Urinary bladder (tissue), 4 donors: ENCODE measurements around the gene GOLPH3L. TPM values are rescaled to one million over a fixed set of nuclear protein-coding genes. Genes with fewer than 3 reads are reported as not detected.

Experiments used
- DNase-seq: peaks from one replicate; pipeline ENCODE4 v3.0.0-alpha.2; 2015; ENCODE audit errors: extremely low spot score
- H3K27ac ChIP-seq: one replicate; pipeline ENCODE4 v1.5.1; 2013; ENCODE audit warnings: low read depth, mild to moderate bottlenecking, moderate library complexity
- H3K36me3 ChIP-seq: one replicate; pipeline ENCODE4 v1.6.1; 2013; ENCODE audit warnings: mild to moderate bottlenecking, moderate library complexity; ENCODE audit not compliant: insufficient read depth
- H3K4me1 ChIP-seq: one replicate; pipeline ENCODE4 v1.6.1; 2013; ENCODE audit warnings: mild to moderate bottlenecking, moderate library complexity; ENCODE audit not compliant: insufficient read depth
- H3K4me3 ChIP-seq: one replicate; pipeline ENCODE4 v1.5.1; 2013; ENCODE audit warnings: low read depth, low read length
- WGBS: extraction: QIAGEN DNeasy Blood & Tissue Kit; methylation state at CpG from one replicate; pipeline ENCODE4 v1.1.7; 2013; 5-methylcytosine and 5-hydroxymethylcytosine counted together
- polyA plus RNA-seq: library from polyadenylated mRNA; stranded (reverse); fragments of 200-250 nt; gene quantifications from one replicate; pipeline ENCODE4 v1.2.3, GENCODE V29; 2013
- small RNA-seq: library from RNA; depleted of rRNA; stranded (forward); fragments of <200 nt; gene quantifications from one replicate; pipeline ENCODE3, GENCODE V24; 2014
- total RNA-seq: library from RNA; depleted of rRNA; stranded (reverse); fragments of >200 nt; gene quantifications from one replicate; pipeline ENCODE4 v1.2.3, GENCODE V29; 2014
- donor health status: healthy with polysubstance abuse.
- donor health status: healthy.

The GOLPH3L gene
- total and polyA plus RNA-seq, 2 donors = 21.5 to 24.5 TPM

GRCh38 chr1:150596976-150597375 lies 100.0 kb downstream of the GOLPH3L start:
- no peaks in the 10 kb centered on the region for H3K4me1 ChIP-seq
- no peak for DNase-seq
- H3K27ac ChIP-seq = no peak overlapping the region
- 73% methylated on average over 3 of the region's 3 CpGs for WGBS
- no peak overlapping the region for H3K4me3 ChIP-seq
- H3K36me3 ChIP-seq = no peaks in the 10 kb centered on the region

Small RNAs within 50 kb of the gene (small RNA-seq; reads per million reads assigned to genes)
- gene RF00015 = not detected
- gene RF00561 = not detected
- not detected for gene RNU6-1042P

Other genes with a start within 250 kb of the GOLPH3L start
- 18.0 TPM for gene TARS2, start 209.7 kb downstream of the GOLPH3L start, total RNA-seq
- gene TARS2, start 209.7 kb downstream of the GOLPH3L start, polyA plus RNA-seq = 15.8 TPM
- 8.7 TPM for gene ECM1, start 189.0 kb downstream of the GOLPH3L start, total RNA-seq
- 40.8 TPM for gene ECM1, start 189.0 kb downstream of the GOLPH3L start, polyA plus RNA-seq
- not detected for gene FALEC, start 181.4 kb downstream of the GOLPH3L start, total RNA-seq
- 0.47 TPM for gene FALEC, start 181.4 kb downstream of the GOLPH3L start, polyA plus RNA-seq
- gene ADAMTSL4, start 147.7 kb downstream of the GOLPH3L start, total RNA-seq = 35.5 TPM
- gene ADAMTSL4, start 147.7 kb downstream of the GOLPH3L start, polyA plus RNA-seq = 144 TPM
- gene MCL1, start 117.5 kb downstream of the GOLPH3L start, total RNA-seq = 160 TPM
- 225 TPM for gene MCL1, start 117.5 kb downstream of the GOLPH3L start, polyA plus RNA-seq
- 107 TPM for gene ENSA, start 67.5 kb downstream of the GOLPH3L start, total RNA-seq
- 152 TPM for gene ENSA, start 67.5 kb downstream of the GOLPH3L start, polyA plus RNA-seq
- gene HORMAD1, start 23.7 kb upstream of the GOLPH3L start, total RNA-seq = 0.26 TPM
- not detected for gene HORMAD1, start 23.7 kb upstream of the GOLPH3L start, polyA plus RNA-seq
- 44.8 TPM for gene CTSS, start 68.6 kb upstream of the GOLPH3L start, total RNA-seq
- gene CTSS, start 68.6 kb upstream of the GOLPH3L start, polyA plus RNA-seq = 58.2 TPM
- 161 TPM for gene CTSK, start 111.1 kb upstream of the GOLPH3L start, total RNA-seq
- 97.9 TPM for gene CTSK, start 111.1 kb upstream of the GOLPH3L start, polyA plus RNA-seq
- gene ARNT, start 179.4 kb upstream of the GOLPH3L start, total RNA-seq = 62.9 TPM
- gene ARNT, start 179.4 kb upstream of the GOLPH3L start, polyA plus RNA-seq = 32.1 TPM
- gene CTXND2, start 190.0 kb upstream of the GOLPH3L start, total RNA-seq = not detected
- not detected for gene CTXND2, start 190.0 kb upstream of the GOLPH3L start, polyA plus RNA-seq
- gene SETDB1, start 229.2 kb upstream of the GOLPH3L start, total RNA-seq = 47.6 TPM
- gene SETDB1, start 229.2 kb upstream of the GOLPH3L start, polyA plus RNA-seq = 21.0 TPM